HG03060 (cell line): ENCODE measurements around the gene CDC27.
"Not testable (repeated sequence)": the region's sequence is repeated elsewhere in the genome, so short reads cannot be mapped to it uniquely, and the experiment has no call there.

Source experiments
- ATAC-seq: cut with Tn5 transposase; IDR thresholded peaks from one replicate; pipeline ENCODE4 v1.9.1; 2021; ENCODE audit warnings: low read depth, moderate number of reproducible peaks; ENCODE audit not compliant: unreplicated experiment

Gene CDC27

GRCh38 chr17:47197821-47198220 is 8.7 kb upstream of the CDC27 start:
- ATAC-seq = no peak

GRCh38 chr17:47193931-47194511 is 4.9 kb upstream of the CDC27 start:
- ATAC-seq = no peak

GRCh38 chr17:47192554-47192953 is 3.5 kb upstream of the CDC27 start:
- ATAC-seq = no peak

GRCh38 chr17:47190770-47191169 is 1.7 kb upstream of the CDC27 start:
- no peak for ATAC-seq

- ATAC-seq = no peak
These were observed 1.1 kb upstream of the CDC27 start for GRCh38 chr17:47190243-47190642.

- no peak for ATAC-seq
These were observed 690 bp upstream of the CDC27 start for GRCh38 chr17:47189732-47190237.

GRCh38 chr17:47188271-47188875 is 722 bp downstream of the CDC27 start:
- ATAC-seq = no peak

GRCh38 chr17:47184681-47185080 is 4.4 kb downstream of the CDC27 start:
- ATAC-seq = no peak

GRCh38 chr17:47180988-47181387 is 8.1 kb downstream of the CDC27 start:
- ATAC-seq = not testable (repeated sequence)

GRCh38 chr17:47180337-47180736 is 8.8 kb downstream of the CDC27 start:
- no peak for ATAC-seq

- no peak for ATAC-seq
These were observed 10.0 kb downstream of the CDC27 start for GRCh38 chr17:47179141-47179540.

GRCh38 chr17:47177261-47177660 is 11.8 kb downstream of the CDC27 start:
- ATAC-seq = no peak

GRCh38 chr17:47176389-47176826 is 12.7 kb downstream of the CDC27 start:
- no peak for ATAC-seq

- not testable (repeated sequence) for ATAC-seq
These were observed 14.3 kb downstream of the CDC27 start for GRCh38 chr17:47174823-47175222.

- ATAC-seq = no peak
These were observed 16.2 kb downstream of the CDC27 start for GRCh38 chr17:47172696-47173565.

GRCh38 chr17:47170710-47171109 is 18.4 kb downstream of the CDC27 start:
- no peak for ATAC-seq

GRCh38 chr17:47168896-47169295 is 20.2 kb downstream of the CDC27 start:
- not testable (repeated sequence) for ATAC-seq

- not testable (repeated sequence) for ATAC-seq
These were observed 22.2 kb downstream of the CDC27 start for GRCh38 chr17:47166854-47167253.

GRCh38 chr17:47165137-47165536 is 24.0 kb downstream of the CDC27 start:
- ATAC-seq = no peak

- ATAC-seq = no peak
These were observed 24.8 kb downstream of the CDC27 start for GRCh38 chr17:47164263-47164662.

GRCh38 chr17:47162013-47162622 is 27.0 kb downstream of the CDC27 start:
- no peak for ATAC-seq
